Eye (tissue), 1 donor: ENCODE data around the gene ECI1.

Experiments
- DNase-seq: peaks from one replicate; pipeline ENCODE4 v3.0.0-alpha.2; 2015

ECI1 gene

DNA sequence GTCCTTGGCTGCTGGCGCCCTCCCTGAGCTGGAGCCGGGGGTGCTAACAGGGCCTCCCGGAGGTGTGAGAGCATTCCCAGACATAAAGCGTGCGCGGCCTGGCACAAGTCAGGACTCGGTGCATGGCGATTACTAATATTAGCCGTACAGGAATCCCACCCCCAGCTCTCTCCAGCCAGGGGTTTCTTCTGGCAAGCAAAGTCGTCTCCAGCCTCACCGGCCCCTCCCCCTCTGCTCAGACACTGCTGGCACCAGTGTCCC is 60.0 kb downstream of the ECI1 start:
- no peak for DNase-seq

- DNase-seq = no peak
Observed at GRCh38 chr16:2190659-2191445, 60.5 kb downstream of the ECI1 start.

DNA sequence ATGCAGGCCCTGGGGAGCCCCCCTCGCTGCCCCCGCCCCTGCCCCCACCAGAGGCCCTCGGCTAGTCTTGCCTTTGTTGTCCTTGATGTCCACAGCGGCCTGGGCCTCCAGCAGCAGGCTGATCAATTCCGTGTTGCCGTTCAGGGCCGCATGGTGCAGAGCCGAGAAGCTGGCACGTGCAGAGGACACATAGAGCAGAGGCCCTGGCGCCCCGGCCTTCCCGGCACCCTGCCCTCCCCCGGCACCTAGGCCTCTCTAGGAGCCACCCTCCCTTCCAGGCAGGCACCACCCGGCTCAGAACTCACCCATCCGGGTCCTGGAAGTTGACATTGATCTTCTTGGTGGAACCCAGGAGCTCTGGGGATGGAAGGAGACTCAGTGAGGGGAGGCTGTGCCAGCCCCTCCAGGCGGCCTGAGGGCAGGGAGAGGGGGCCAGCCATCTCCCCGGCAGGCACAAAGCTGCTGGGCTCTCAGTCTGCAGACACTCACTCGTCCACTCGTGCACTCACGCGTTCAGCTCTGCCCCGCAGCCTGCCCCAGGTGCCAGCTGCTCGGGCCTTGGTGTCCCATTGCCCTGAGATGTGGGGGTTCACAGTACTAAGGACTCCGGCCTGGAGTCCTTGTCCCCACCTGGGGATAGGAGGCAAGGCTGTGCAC is 61.3 kb downstream of the ECI1 start:
- DNase-seq = no peak
